Measurements from ENCODE around the gene HTR3E.

- TF ChIP-seq, protein P1, sequence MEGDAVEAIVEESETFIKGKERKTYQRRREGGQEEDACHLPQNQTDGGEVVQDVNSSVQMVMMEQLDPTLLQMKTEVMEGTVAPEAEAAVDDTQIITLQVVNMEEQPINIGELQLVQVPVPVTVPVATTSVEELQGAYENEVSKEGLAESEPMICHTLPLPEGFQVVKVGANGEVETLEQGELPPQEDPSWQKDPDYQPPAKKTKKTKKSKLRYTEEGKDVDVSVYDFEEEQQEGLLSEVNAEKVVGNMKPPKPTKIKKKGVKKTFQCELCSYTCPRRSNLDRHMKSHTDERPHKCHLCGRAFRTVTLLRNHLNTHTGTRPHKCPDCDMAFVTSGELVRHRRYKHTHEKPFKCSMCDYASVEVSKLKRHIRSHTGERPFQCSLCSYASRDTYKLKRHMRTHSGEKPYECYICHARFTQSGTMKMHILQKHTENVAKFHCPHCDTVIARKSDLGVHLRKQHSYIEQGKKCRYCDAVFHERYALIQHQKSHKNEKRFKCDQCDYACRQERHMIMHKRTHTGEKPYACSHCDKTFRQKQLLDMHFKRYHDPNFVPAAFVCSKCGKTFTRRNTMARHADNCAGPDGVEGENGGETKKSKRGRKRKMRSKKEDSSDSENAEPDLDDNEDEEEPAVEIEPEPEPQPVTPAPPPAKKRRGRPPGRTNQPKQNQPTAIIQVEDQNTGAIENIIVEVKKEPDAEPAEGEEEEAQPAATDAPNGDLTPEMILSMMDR (IDR thresholded peaks at IDR 0.05), result no peak
- TF ChIP-seq POLR2A (IDR thresholded peaks at IDR 0.05), result no peak
Measured at GRCh38 chr3:184099806-184100686, 3.2 kb downstream of the HTR3E start.

All from Peyer's patch (tissue), 4 donors.